ENCODE data around the gene CNOT1. TPM values are rescaled to one million over a fixed set of nuclear protein-coding genes. Genes with fewer than 3 reads are reported as not detected.

The CNOT1 gene
- total RNA-seq, 1 experiment from 2014 or later, result 299 TPM

GRCh38 chr16:58500430-58501241 lies 129.0 kb downstream of the CNOT1 start:
- H3K4me3 Mint-ChIP-seq (ENCODE audit: low read depth, unreplicated experiment), result peak overlapping the region; percentile 67
- no peaks in the 10 kb centered on the region for H3K9me3 Mint-ChIP-seq (ENCODE audit: low read depth, unreplicated experiment)
- CTCF ChIA-PET, result interaction anchor here (0.9 to 1.2 kb wide), 2 partner anchors 13 to 258 kb away, joined by 3 to 4 read pairs; no protein-coding TSS in a partner anchor
- H3K36me3 Mint-ChIP-seq (ENCODE audit: insufficient read depth, unreplicated experiment), result peaks cover 26% of the 10 kb centered on the region
- peaks cover 13% of the 10 kb centered on the region for H3K27me3 Mint-ChIP-seq (ENCODE audit: unreplicated experiment)
- intact Hi-C loops (cut with micrococcal nuclease; ENCODE audit: unreplicated experiment), result no loop called here
- BruUV-seq (replicated peaks), result no TSS peak
- peaks cover 22% of the 10 kb centered on the region for H3K4me1 Mint-ChIP-seq (ENCODE audit: low read depth, unreplicated experiment)
- no peak for DNase-seq
- TF ChIP-seq CTCF (IDR thresholded peaks at IDR 0.05; ENCODE audit: unreplicated experiment), result no peak
- no peak overlapping the region for H3K27ac Mint-ChIP-seq (ENCODE audit: unreplicated experiment)

- Mint-ChIP-seq H3K4me3 (ENCODE audit: low read depth, unreplicated experiment) (peak within 1 kb of the TSS; percentile 67), H3K27me3 (ENCODE audit: unreplicated experiment) (peaks cover 21% of the 10 kb centered on the region), H3K27ac (ENCODE audit: unreplicated experiment) (no peak within 1 kb of the TSS), H3K36me3 (ENCODE audit: insufficient read depth, unreplicated experiment) (peaks cover 35% of the 10 kb centered on the region), H3K4me1 (ENCODE audit: low read depth, unreplicated experiment) (peaks cover 28% of the 10 kb centered on the region), H3K9me3 (ENCODE audit: low read depth, unreplicated experiment) (no peaks in the 10 kb centered on the region)
- no TSS peak for BruUV-seq (replicated peaks)
- no peak for TF ChIP-seq CTCF (IDR thresholded peaks at IDR 0.05; ENCODE audit: unreplicated experiment)
- CTCF ChIA-PET, result interaction anchor here (0.5 to 1.2 kb wide), 3 partner anchors 12 to 257 kb away, joined by 3 to 4 read pairs (median 4); no protein-coding TSS in a partner anchor
- DNase-seq, result peak; percentile 70
- intact Hi-C loops (cut with micrococcal nuclease; ENCODE audit: unreplicated experiment), result loop anchor here (5.0 to 10.0 kb wide), 2 partner anchors 148 to 375 kb away; partner anchors contain the start of gene CFAP20
These were observed 129.8 kb downstream of the CNOT1 start, which contains the start of gene NDRG4 for GRCh38 chr16:58499615-58500351. Gene NDRG4, plus strand, starts transcription at chr16:58500143. Its CDS starts 106 bp downstream, at chr16:58500249.

- no peaks in the 10 kb centered on the region for H3K9me3 Mint-ChIP-seq (ENCODE audit: low read depth, unreplicated experiment)
- H3K4me3 Mint-ChIP-seq (ENCODE audit: low read depth, unreplicated experiment), result no peak overlapping the region
- H3K27me3 Mint-ChIP-seq (ENCODE audit: unreplicated experiment), result peaks cover 28% of the 10 kb centered on the region
- no TSS peak for BruUV-seq (replicated peaks)
- DNase-seq, result no peak
- CTCF ChIA-PET, result interaction anchor here (0.5 kb wide), 1 partner anchor 50 kb away, joined by 4 read pairs; no protein-coding TSS in a partner anchor
- H3K27ac Mint-ChIP-seq (ENCODE audit: unreplicated experiment), result no peak overlapping the region
- intact Hi-C loops (cut with micrococcal nuclease; ENCODE audit: unreplicated experiment), result loop anchor here (5.0 to 10.0 kb wide), 2 partner anchors 148 to 374 kb away; partner anchors contain the start of gene CFAP20
- H3K36me3 Mint-ChIP-seq (ENCODE audit: insufficient read depth, unreplicated experiment), result peaks cover 35% of the 10 kb centered on the region
- peaks cover 28% of the 10 kb centered on the region for H3K4me1 Mint-ChIP-seq (ENCODE audit: low read depth, unreplicated experiment)
- no peak for TF ChIP-seq CTCF (IDR thresholded peaks at IDR 0.05; ENCODE audit: unreplicated experiment)
These were observed 130.5 kb downstream of the CNOT1 start for GRCh38 chr16:58499092-58499511.

- peaks cover 28% of the 10 kb centered on the region for H3K4me1 Mint-ChIP-seq (ENCODE audit: low read depth, unreplicated experiment)
- CTCF ChIA-PET, result no interaction called here
- no peak overlapping the region for H3K4me3 Mint-ChIP-seq (ENCODE audit: low read depth, unreplicated experiment)
- peaks cover 32% of the 10 kb centered on the region for H3K27me3 Mint-ChIP-seq (ENCODE audit: unreplicated experiment)
- no peak for TF ChIP-seq CTCF (IDR thresholded peaks at IDR 0.05; ENCODE audit: unreplicated experiment)
- DNase-seq, result no peak
- H3K27ac Mint-ChIP-seq (ENCODE audit: unreplicated experiment), result no peak overlapping the region
- H3K9me3 Mint-ChIP-seq (ENCODE audit: low read depth, unreplicated experiment), result no peaks in the 10 kb centered on the region
- BruUV-seq (replicated peaks), result no TSS peak
- H3K36me3 Mint-ChIP-seq (ENCODE audit: insufficient read depth, unreplicated experiment), result peaks cover 35% of the 10 kb centered on the region
- intact Hi-C loops (cut with micrococcal nuclease; ENCODE audit: unreplicated experiment), result loop anchor here (5.0 to 10.0 kb wide), 2 partner anchors 149 to 374 kb away; partner anchors contain the start of gene CFAP20
These were observed 131.1 kb downstream of the CNOT1 start for GRCh38 chr16:58498341-58499091.

Measured in Calu3 (cell line).